ENCODE measurements around the gene NCAM1. TPM values are rescaled to one million over a fixed set of nuclear protein-coding genes. Genes with fewer than 3 reads are reported as not detected.

NCAM1 gene
- total and polyA plus RNA-seq, 9 of the 15 experiments (the other 6 are each of a cell fraction or from before 2014, with no cell fraction given): 0.09 to 0.23 TPM; not detected in 7

- DNase-seq (ENCODE audit: extremely low read depth in 1 of 4, low spot score in 3 of 4) (no peak), FAIRE-seq (no peak), ATAC-seq (no peak)
- no peaks in the 10 kb centered on the region for H3K9me3 ChIP-seq (replicated peaks; ENCODE audit: control insufficient read depth, insufficient read depth, low read depth, low read length)
- H3K9me1 ChIP-seq (ENCODE audit: control insufficient read depth, insufficient read depth, low read length): no peaks in the 10 kb centered on the region
- H3K27me3 ChIP-seq (ENCODE audit: control insufficient read depth in 2 of 2, insufficient read depth in 2 of 2, low read length in 2 of 2): peaks cover 23 to 29% of the 10 kb centered on the region in 2 experiments; a peak in 3 of 5 replicates
- no peak overlapping the region for H3K27ac ChIP-seq (ENCODE audit: extremely low read depth, low read depth, low read length)
- no TSS peak for BruUV-seq (replicated peaks)
- no peak for TF ChIP-seq ZNF175 (CRISPR knock-in tag; IDR thresholded peaks at IDR 0.05; ENCODE audit: low read depth)
- no peak for TF ChIP-seq PHF21A (IDR thresholded peaks at IDR 0.05; ENCODE audit: borderline replicate concordance, low read depth)
- no peak for TF ChIP-seq NFIX (CRISPR knock-in tag; IDR thresholded peaks at IDR 0.05; ENCODE audit: low read depth)
- TF ChIP-seq, protein P1, sequence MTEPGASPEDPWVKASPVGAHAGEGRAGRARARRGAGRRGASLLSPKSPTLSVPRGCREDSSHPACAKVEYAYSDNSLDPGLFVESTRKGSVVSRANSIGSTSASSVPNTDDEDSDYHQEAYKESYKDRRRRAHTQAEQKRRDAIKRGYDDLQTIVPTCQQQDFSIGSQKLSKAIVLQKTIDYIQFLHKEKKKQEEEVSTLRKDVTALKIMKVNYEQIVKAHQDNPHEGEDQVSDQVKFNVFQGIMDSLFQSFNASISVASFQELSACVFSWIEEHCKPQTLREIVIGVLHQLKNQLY (CRISPR knock-in tag; conservative IDR thresholded peaks at IDR 0.05): no peak
- TF ChIP-seq TGIF2 (CRISPR knock-in tag; IDR thresholded peaks at IDR 0.05): no peak
- TF ChIP-seq ZNF184 (CRISPR knock-in tag; IDR thresholded peaks at IDR 0.05): no peak
- TF ChIP-seq ZBTB1 (CRISPR knock-in tag; IDR thresholded peaks at IDR 0.05; ENCODE audit: borderline replicate concordance, low read depth): no peak
- TF ChIP-seq NFRKB (IDR thresholded peaks at IDR 0.05; ENCODE audit: low read depth): no peak
- no peak for TF ChIP-seq THRA (IDR thresholded peaks at IDR 0.05)
- TF ChIP-seq, protein P2, sequence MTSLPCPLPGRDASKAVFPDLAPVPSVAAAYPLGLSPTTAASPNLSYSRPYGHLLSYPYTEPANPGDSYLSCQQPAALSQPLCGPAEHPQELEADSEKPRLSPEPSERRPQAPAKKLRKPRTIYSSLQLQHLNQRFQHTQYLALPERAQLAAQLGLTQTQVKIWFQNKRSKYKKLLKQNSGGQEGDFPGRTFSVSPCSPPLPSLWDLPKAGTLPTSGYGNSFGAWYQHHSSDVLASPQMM (CRISPR knock-in tag; IDR thresholded peaks at IDR 0.05): no peak
- no peak for TF ChIP-seq TEAD1 (CRISPR knock-in tag; IDR thresholded peaks at IDR 0.05)
- TF ChIP-seq ZNF395 (CRISPR knock-in tag; IDR thresholded peaks at IDR 0.05): no peak
- TF ChIP-seq, protein P3, sequence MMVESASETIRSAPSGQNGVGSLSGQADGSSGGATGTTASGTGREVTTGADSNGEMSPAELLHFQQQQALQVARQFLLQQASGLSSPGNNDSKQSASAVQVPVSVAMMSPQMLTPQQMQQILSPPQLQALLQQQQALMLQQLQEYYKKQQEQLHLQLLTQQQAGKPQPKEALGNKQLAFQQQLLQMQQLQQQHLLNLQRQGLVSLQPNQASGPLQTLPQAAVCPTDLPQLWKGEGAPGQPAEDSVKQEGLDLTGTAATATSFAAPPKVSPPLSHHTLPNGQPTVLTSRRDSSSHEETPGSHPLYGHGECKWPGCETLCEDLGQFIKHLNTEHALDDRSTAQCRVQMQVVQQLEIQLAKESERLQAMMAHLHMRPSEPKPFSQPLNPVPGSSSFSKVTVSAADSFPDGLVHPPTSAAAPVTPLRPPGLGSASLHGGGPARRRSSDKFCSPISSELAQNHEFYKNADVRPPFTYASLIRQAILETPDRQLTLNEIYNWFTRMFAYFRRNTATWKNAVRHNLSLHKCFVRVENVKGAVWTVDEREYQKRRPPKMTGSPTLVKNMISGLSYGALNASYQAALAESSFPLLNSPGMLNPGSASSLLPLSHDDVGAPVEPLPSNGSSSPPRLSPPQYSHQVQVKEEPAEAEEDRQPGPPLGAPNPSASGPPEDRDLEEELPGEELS (CRISPR knock-in tag; IDR thresholded peaks at IDR 0.05; ENCODE audit: borderline replicate concordance): no peak
- no peak for TF ChIP-seq XRCC3 (IDR thresholded peaks at IDR 0.05)
- TF ChIP-seq OTX1 (CRISPR knock-in tag; IDR thresholded peaks at IDR 0.05): no peak
- no peak for TF ChIP-seq HMG20A (CRISPR knock-in tag; conservative IDR thresholded peaks at IDR 0.05)
- in situ Hi-C loops (cut with MboI) (no loop called here), intact Hi-C loops (cut with micrococcal nuclease) (no loop called here)
- ChIA-PET CTCF (ENCODE audit: low intra/inter-chr PET ratio) (interaction anchor here (0.5 kb wide), 1 partner anchor 183 kb away, joined by 3 read pairs; no protein-coding TSS in a partner anchor), POLR2A (no interaction called here)
- H3K36me3 ChIP-seq (ENCODE audit: control insufficient read depth, insufficient read depth, low read length): no peaks in the 10 kb centered on the region
- H2AFZ ChIP-seq (ENCODE audit: low read depth, low read length): no peak overlapping the region
- H3K9ac ChIP-seq (ENCODE audit: insufficient read depth in 1 of 2, low read depth in 2 of 2, low read length in 2 of 2): no peak overlapping the region
- WGBS (ENCODE audit: insufficient coverage, low coverage, missing lambda C conversion rate): 0% methylated on average over 8 of the region's 8 CpGs
- H3K4me1 ChIP-seq (replicated peaks in 1 of 2; ENCODE audit: control insufficient read depth in 2 of 2, insufficient read depth in 2 of 2, low read length in 2 of 2): no peaks in the 10 kb centered on the region
- H3K4me3 ChIP-seq: no peak overlapping the region
- no peaks in the 10 kb centered on the region for H3K79me2 ChIP-seq (ENCODE audit: control insufficient read depth, insufficient read depth, low read length)
- no peak overlapping the region for H3K4me2 ChIP-seq (ENCODE audit: insufficient read depth, low read length)
- H4K20me1 ChIP-seq (replicated peaks; ENCODE audit: control insufficient read depth, insufficient read depth, low read length): no peaks in the 10 kb centered on the region
Measured at GRCh38 chr11:113247221-113247620, 286.0 kb downstream of the NCAM1 start.

Data from K562 (cell line).